ENCODE results near the gene ASAP3.
A peak's percentile ranks its signal among the peaks of the same experiment; 100 is the strongest.
"Not testable (repeated sequence)": the region's sequence is repeated elsewhere in the genome, so short reads cannot be mapped to it uniquely, and the experiment has no call there.

The ASAP3 gene

GRCh38 chr1:23514111-23514679, 30.2 kb upstream of the ASAP3 start:
- no peak for DNase-seq (ENCODE audit: low spot score)

GRCh38 chr1:23509896-23510295, 25.9 kb upstream of the ASAP3 start:
- DNase-seq (ENCODE audit: low spot score): no peak

- DNase-seq (ENCODE audit: low spot score): no peak
Observed at GRCh38 chr1:23506376-23507107, 22.6 kb upstream of the ASAP3 start.

- no peak for DNase-seq (ENCODE audit: low spot score)
Observed at GRCh38 chr1:23505851-23506250, 21.9 kb upstream of the ASAP3 start.

GRCh38 chr1:23504156-23504555, 20.2 kb upstream of the ASAP3 start:
- not testable (repeated sequence) for DNase-seq (ENCODE audit: low spot score)

GRCh38 chr1:23502951-23503350, 19.0 kb upstream of the ASAP3 start:
- DNase-seq (ENCODE audit: low spot score): no peak

- no peak for DNase-seq (ENCODE audit: low spot score)
Observed at GRCh38 chr1:23500466-23500865, 16.5 kb upstream of the ASAP3 start.

- no peak for DNase-seq (ENCODE audit: low spot score)
Observed at GRCh38 chr1:23497777-23498439, 13.9 kb upstream of the ASAP3 start.

GRCh38 chr1:23496490-23497181, 12.7 kb upstream of the ASAP3 start:
- no peak for DNase-seq (ENCODE audit: low spot score)

- not testable (repeated sequence) for DNase-seq (ENCODE audit: low spot score)
Observed at GRCh38 chr1:23494836-23495235, 10.9 kb upstream of the ASAP3 start.

- not testable (repeated sequence) for DNase-seq (ENCODE audit: low spot score)
Observed at GRCh38 chr1:23492776-23493175, 8.8 kb upstream of the ASAP3 start.

- no peak for DNase-seq (ENCODE audit: low spot score)
Observed at GRCh38 chr1:23492132-23492720, 8.2 kb upstream of the ASAP3 start.

GRCh38 chr1:23489842-23490241, 5.9 kb upstream of the ASAP3 start:
- DNase-seq (ENCODE audit: low spot score): no peak

- DNase-seq (ENCODE audit: low spot score): no peak
Observed at GRCh38 chr1:23485002-23485332, 988 bp upstream of the ASAP3 start.

GRCh38 chr1:23484253-23485001, 448 bp upstream of the ASAP3 start:
- peak; percentile 84 for DNase-seq (ENCODE audit: low spot score)

- DNase-seq (ENCODE audit: low spot score): no peak
Observed at GRCh38 chr1:23481904-23482303, 2.1 kb downstream of the ASAP3 start.

- no peak for DNase-seq (ENCODE audit: low spot score)
Observed at GRCh38 chr1:23481026-23481597, 2.9 kb downstream of the ASAP3 start.

GRCh38 chr1:23480187-23481025, 3.6 kb downstream of the ASAP3 start:
- no peak for DNase-seq (ENCODE audit: low spot score)

- DNase-seq (ENCODE audit: low spot score): no peak
Observed at GRCh38 chr1:23479666-23479941, 4.4 kb downstream of the ASAP3 start.

GRCh38 chr1:23478896-23479665, 4.9 kb downstream of the ASAP3 start:
- peak; percentile 20 for DNase-seq (ENCODE audit: low spot score)
